OCI-LY3 (cell line): ENCODE data around the gene KCNH6.

ENCODE experiments used
- CTCF ChIP-seq: fragments of 200-600, 300-600 bp; sonication (generic); IDR thresholded peaks from 2 replicates; pipeline ENCODE4 v1.5.1; 2014; ENCODE audit warnings: antibody characterized with exemption, low read length, low read depth
- EZH2phosphoT487 ChIP-seq: fragments of 200-600 bp; shearing (Covaris generic); IDR thresholded peaks from 2 replicates; pipeline ENCODE4 v1.6.1; 2018; ENCODE audit warnings: antibody characterized with exemption, mixed run types, low read depth

- TF ChIP-seq CTCF (no peak), EZH2phosphoT487 (no peak)
Measured at GRCh38 chr17:63528183-63528582, 5.0 kb downstream of the KCNH6 start.
